H1 (cell line): ENCODE measurements around the gene RAD23B. TPM values are rescaled to one million over a fixed set of nuclear protein-coding genes. Genes with fewer than 3 reads are reported as not detected.

ENCODE experiments used
- CTCF ChIA-PET: fragments of 300-600 bp; sonication (Branson Sonifier 250); formaldehyde crosslinking; loops from one replicate; lab custom pipeline; 2021; ENCODE audit not compliant: partially characterized antibody; lab: Charles Lee
- POLR2A ChIA-PET: fragments of 300-600 bp; sonication (Branson Sonifier 250); formaldehyde crosslinking; loops from one replicate; lab custom pipeline; 2021; ENCODE audit warnings: inconsistent platforms; ENCODE audit not compliant: partially characterized antibody; lab: Charles Lee
- DNase-seq, 2 experiments: peaks; one replicate each; pipeline versions ENCODE4 v3.0.0 to v3.0.0-alpha.2; 2010 to 2022; ENCODE audit warnings: low spot score in 2 of 2, low read depth in 1 of 2, mixed read lengths in 1 of 2
- FAIRE-seq: peaks from 2 replicates; lab custom pipeline; 2011; peaks lifted over from hg19 to GRCh38; lab: Jason Lieb, UNC
- H2AFZ ChIP-seq: 2 replicates; pipeline ENCODE4 v1.8.1; 2012; ENCODE audit warnings: low read length, inconsistent platforms
- H2AK5ac ChIP-seq: 2 replicates; pipeline ENCODE4 v1.6.1; 2013; ENCODE audit warnings: low read depth, low read length
- H2BK120ac ChIP-seq: replicated peaks from 2 replicates; pipeline ENCODE3; 2013; ENCODE audit warnings: low read depth, low read length, inconsistent platforms
- H2BK12ac ChIP-seq: 2 replicates; pipeline ENCODE4 v1.6.1; 2013; ENCODE audit warnings: low read depth, low read length
- H2BK15ac ChIP-seq: 2 replicates; pipeline ENCODE4 v1.6.1; 2013; ENCODE audit warnings: low read length
- H2BK20ac ChIP-seq: 2 replicates; pipeline ENCODE4 v1.6.1; 2013; ENCODE audit warnings: low read length
- H2BK5ac ChIP-seq: 2 replicates; pipeline ENCODE4 v1.6.1; 2013; ENCODE audit warnings: low read depth, low read length
- H3K14ac ChIP-seq: 2 replicates; pipeline ENCODE4 v1.6.1; 2013; ENCODE audit warnings: inconsistent platforms; ENCODE audit not compliant: insufficient read length
- H3K18ac ChIP-seq: 2 replicates; pipeline ENCODE4 v1.6.1; 2013; ENCODE audit warnings: low read length; ENCODE audit errors: extremely low read depth
- H3K23ac ChIP-seq: 2 replicates; pipeline ENCODE4 v1.6.1; 2013; ENCODE audit warnings: inconsistent platforms; ENCODE audit not compliant: insufficient read length
- H3K23me2 ChIP-seq: 2 replicates; pipeline ENCODE4 v1.6.1; 2013; ENCODE audit warnings: low read depth, low read length
- H3K27ac ChIP-seq: 2 replicates; pipeline ENCODE4 v1.6.1; 2011; ENCODE audit warnings: low read depth, low read length, inconsistent platforms
- H3K27me3 ChIP-seq, 4 experiments: replicated peaks in 1 of 4; 1 replicate in 1 of 4; 2 replicates in 3 of 4; pipeline versions ENCODE4 v1.6.1 to v1.8.1; 2011 to 2013; ENCODE audit warnings: low read length in 3 of 4, mild to moderate bottlenecking in 3 of 4, inconsistent platforms in 2 of 4, mixed read lengths in 2 of 4, moderate library complexity in 1 of 4; ENCODE audit not compliant: control insufficient read depth in 3 of 4, insufficient read depth in 3 of 4; ENCODE audit errors: extremely low read depth in 1 of 4
- H3K36me3 ChIP-seq, 4 experiments: 2 replicates each; pipeline versions ENCODE4 v1.6.1 to v1.8.1; 2011 to 2013; ENCODE audit warnings: mild to moderate bottlenecking in 4 of 4, low read length in 3 of 4, moderate library complexity in 2 of 4, control low read depth in 1 of 4, inconsistent platforms in 1 of 4; ENCODE audit not compliant: insufficient read depth in 4 of 4, control insufficient read depth in 2 of 4
- H3K4ac ChIP-seq: replicated peaks from 2 replicates; pipeline ENCODE3; 2013; ENCODE audit warnings: low read length, low read depth, mixed read lengths, inconsistent platforms; ENCODE audit not compliant: insufficient read length
- H3K4me1 ChIP-seq, 4 experiments: replicated peaks in 1 of 4; 1 replicate in 1 of 4; 2 replicates in 3 of 4; pipeline versions ENCODE4 v1.6.1 to v1.8.1; 2011 to 2013; ENCODE audit warnings: low read length in 3 of 4, inconsistent platforms in 2 of 4, mixed read lengths in 1 of 4; ENCODE audit not compliant: insufficient read depth in 4 of 4, control insufficient read depth in 3 of 4
- H3K4me2 ChIP-seq, 2 experiments: 2 replicates each; pipeline versions ENCODE4 v1.6.1 to v1.8.1; 2011 to 2013; ENCODE audit warnings: low read depth in 2 of 2, low read length in 2 of 2, control low read depth in 1 of 2, inconsistent platforms in 1 of 2, mild to moderate bottlenecking in 1 of 2; ENCODE audit not compliant: insufficient read depth in 1 of 2
- H3K4me3 ChIP-seq, 4 experiments: fragments of 200-600, 300-600 bp in 1 of 4; sonication (generic), shearing (Covaris generic), sonication (Bioruptor Twin) in 1 of 4; 2 replicates each; pipeline versions ENCODE4 v1.5.1 to v1.8.1; 2011 to 2016; ENCODE audit warnings: low read length in 4 of 4, low read depth in 3 of 4, control low read depth in 2 of 4, inconsistent platforms in 2 of 4, mild to moderate bottlenecking in 2 of 4, mixed read lengths in 1 of 4, moderate library complexity in 1 of 4; ENCODE audit not compliant: insufficient read depth in 2 of 4; ENCODE audit errors: extremely low read depth in 1 of 4
- H3K56ac ChIP-seq: replicated peaks from 2 replicates; pipeline ENCODE3; 2013; ENCODE audit warnings: low read depth, mild to moderate bottlenecking, mixed read lengths, low read length, inconsistent platforms; ENCODE audit not compliant: insufficient read length
- H3K79me1 ChIP-seq: 2 replicates; pipeline ENCODE4 v1.6.1; 2013; ENCODE audit warnings: low read depth, low read length, control low read depth
- H3K79me2 ChIP-seq, 2 experiments: 2 replicates each; pipeline versions ENCODE4 v1.6.1 to v1.8.1; 2012 to 2013; ENCODE audit warnings: low read length in 2 of 2, mild to moderate bottlenecking in 2 of 2, inconsistent platforms in 1 of 2; ENCODE audit not compliant: insufficient read depth in 2 of 2, control insufficient read depth in 1 of 2
- H3K9ac ChIP-seq, 4 experiments: replicated peaks in 1 of 4; 1 replicate in 1 of 4; 2 replicates in 3 of 4; pipeline versions ENCODE4 v1.6.1 to v1.8.1; 2011 to 2013; ENCODE audit warnings: low read depth in 3 of 4, low read length in 3 of 4, control low read depth in 2 of 4, mild to moderate bottlenecking in 2 of 4, moderate library complexity in 2 of 4, inconsistent platforms in 1 of 4; ENCODE audit errors: extremely low read depth in 1 of 4
- H3K9me3 ChIP-seq, 2 experiments: 2 replicates each; pipeline versions ENCODE4 v1.6.1 to v1.8.1; 2012 to 2013; ENCODE audit warnings: mild to moderate bottlenecking in 2 of 2, moderate library complexity in 2 of 2, control low read depth in 1 of 2, inconsistent platforms in 1 of 2, low read depth in 1 of 2, low read length in 1 of 2, mixed read lengths in 1 of 2; ENCODE audit not compliant: insufficient read depth in 2 of 2
- H4K20me1 ChIP-seq, 2 experiments: replicated peaks in 1 of 2; 2 replicates each; pipeline versions ENCODE3 to v1.8.1; 2011 to 2013; ENCODE audit warnings: inconsistent platforms in 2 of 2, low read length in 2 of 2, mild to moderate bottlenecking in 1 of 2; ENCODE audit not compliant: insufficient read depth in 2 of 2, control insufficient read depth in 1 of 2
- H4K5ac ChIP-seq: 2 replicates; pipeline ENCODE4 v1.6.1; 2013; ENCODE audit warnings: low read length, low read depth, mixed read lengths, inconsistent platforms; ENCODE audit not compliant: insufficient read length
- H4K8ac ChIP-seq: 2 replicates; pipeline ENCODE4 v1.8.0; 2013; ENCODE audit warnings: mild to moderate bottlenecking, moderate library complexity, low read length, inconsistent platforms; ENCODE audit not compliant: insufficient read depth; ENCODE audit errors: extremely low read depth
- H4K91ac ChIP-seq: replicated peaks from 2 replicates; pipeline ENCODE3; 2013; ENCODE audit warnings: low read length, mixed read lengths, inconsistent platforms; ENCODE audit not compliant: insufficient read length
- JUN ChIP-seq: IDR thresholded peaks from 2 replicates; pipeline ENCODE4 v1.6.1; 2011; ENCODE audit warnings: low read depth, mild to moderate bottlenecking, improper control_type of control experiment, low read length
- NRF1 ChIP-seq: IDR thresholded peaks from 2 replicates; pipeline ENCODE4 v1.6.1; 2011; ENCODE audit warnings: mild to moderate bottlenecking, low read depth, low read length, improper control_type of control experiment
- RNF2 ChIP-seq: fragments of 200-900, 300-1000 bp; sonication (generic); IDR thresholded peaks from 2 replicates; pipeline ENCODE4 v1.7.1; 2016; ENCODE audit warnings: borderline replicate concordance, low read depth, mild to moderate bottlenecking, antibody characterized with exemption, low read length; ENCODE audit not compliant: poor library complexity, severe bottlenecking; ENCODE audit errors: missing control alignments
- SAP30 ChIP-seq: fragments of 300-600 bp; sonication (generic); IDR thresholded peaks from 2 replicates; pipeline ENCODE4 v1.7.1; 2012; ENCODE audit warnings: low read length, moderate library complexity, mild to moderate bottlenecking, inconsistent platforms; ENCODE audit not compliant: insufficient read depth, insufficient replicate concordance
- WGBS, 2 experiments: shearing (Covaris generic) in 1 of 2; methylation state at CpG; one replicate each; pipeline versions ENCODE4 v1.1.6 to v1.1.7; 2013 to 2015; ENCODE audit warnings: low lambda C conversion rate in 2 of 2, mixed read lengths in 2 of 2, inconsistent platforms in 1 of 2, low coverage in 1 of 2, missing lambda C conversion rate in 1 of 2; ENCODE audit not compliant: insufficient replicate concordance in 2 of 2, insufficient coverage in 1 of 2, insufficient read length in 1 of 2; ENCODE audit errors: extremely low coverage in 1 of 2, missing lambda C conversion rate in 1 of 2; 5-methylcytosine and 5-hydroxymethylcytosine counted together
- polyA plus RNA-seq, 7 experiments: library from polyadenylated mRNA; depleted of rRNA in 3 of 7; stranded (reverse) in 5 of 7; unstranded in 2 of 7; fragments of >200 nt in 5 of 7; fragments of 200-250 nt in 2 of 7; gene quantifications; 1 replicate in 5 of 7; 2 replicates in 1 of 7; 4 replicates in 1 of 7; pipeline versions ENCODE4 v1.2.1 to v1.2.3, GENCODE V29; 2011 to 2013; ENCODE audit warnings: missing spikeins in 2 of 7, mixed read lengths in 2 of 7
- total RNA-seq: library from RNA; stranded (reverse); fragmentation: NEBNext Ultra II Directional; extraction: Animal tissue kit (Norgen Biotek cat#: 25700); gene quantifications from 2 replicates; pipeline ENCODE4 v1.2.1, GENCODE V29; 2021

The RAD23B gene
- total and polyA plus RNA-seq, 2 of the 8 experiments (the other 6 are each of a cell fraction or from before 2014, with no cell fraction given) = 97.1 to 165 TPM

GRCh38 chr9:107294756-107295155 is 11.7 kb downstream of the RAD23B start:
- no peak overlapping the region for H2AK5ac ChIP-seq
- TF ChIP-seq JUN (no peak), NRF1 (no peak), RNF2 (no peak), SAP30 (no peak)
- no peak overlapping the region for H3K4ac ChIP-seq
- ChIA-PET POLR2A (interaction anchor here (0.9 kb wide), 1 partner anchor 10 kb away, joined by 3 read pairs; no protein-coding TSS in a partner anchor), CTCF (interaction anchor here (2.8 kb wide), 1 partner anchor 47 kb away, joined by 10 read pairs; no protein-coding TSS in a partner anchor)
- H3K23me2 ChIP-seq = no peaks in the 10 kb centered on the region
- no peak overlapping the region for H3K18ac ChIP-seq
- H2BK120ac ChIP-seq = no peak overlapping the region
- no peaks in the 10 kb centered on the region for H3K9me3 ChIP-seq
- no peak overlapping the region for H3K9ac ChIP-seq
- WGBS, 2 experiments = 79% methylated on average over 4 of the region's 4 CpGs; no CpG with 5 or more reads in 1 of the 2 experiments
- no peak overlapping the region for H3K56ac ChIP-seq
- H4K91ac ChIP-seq = no peak overlapping the region
- no peak overlapping the region for H2BK15ac ChIP-seq
- H3K27me3 ChIP-seq = no peaks in the 10 kb centered on the region
- no peak overlapping the region for H3K23ac ChIP-seq
- H3K4me3 ChIP-seq = no peak overlapping the region
- DNase-seq (no peak), FAIRE-seq (no peak)
- no peak overlapping the region for H4K8ac ChIP-seq
- H3K14ac ChIP-seq = no peak overlapping the region
- H3K79me1 ChIP-seq = no peaks in the 10 kb centered on the region
- peaks cover 30 to 41% of the 10 kb centered on the region in 2 experiments for H4K20me1 ChIP-seq
- H3K27ac ChIP-seq = no peak overlapping the region
- no peak overlapping the region for H2BK12ac ChIP-seq
- no peak overlapping the region for H4K5ac ChIP-seq
- H3K79me2 ChIP-seq = peaks cover 68 to 100% of the 10 kb centered on the region in 2 experiments
- H3K4me1 ChIP-seq = peaks cover 0 to 11% (median 7%) of the 10 kb centered on the region in 4 experiments; a peak in 4 of 7 replicates
- H2BK5ac ChIP-seq = no peak overlapping the region
- no peak overlapping the region for H2BK20ac ChIP-seq
- no peak overlapping the region for H2AFZ ChIP-seq
- peaks cover 0 to 3% (median 0%) of the 10 kb centered on the region in 4 experiments; a peak in 1 of 8 replicates for H3K36me3 ChIP-seq
- no peak overlapping the region for H3K4me2 ChIP-seq
